Thyroid gland (tissue), 4 donors: ENCODE results near the gene HSD17B4.
"Not testable (repeated sequence)": the region's sequence is repeated elsewhere in the genome, so short reads cannot be mapped to it uniquely, and the experiment has no call there.

ENCODE experiments used
- CTCF ChIP-seq, 6 experiments: fragments of 200-600 bp in 3 of 6; fragments of 450-650 bp in 3 of 6; sonication (generic) in 3 of 6; IDR thresholded peaks; one replicate each; pipeline ENCODE4 v1.5.1; 2016 to 2019; ENCODE audit warnings: antibody characterized with exemption in 6 of 6, mild to moderate bottlenecking in 2 of 6, inconsistent platforms in 1 of 6, moderate library complexity in 1 of 6
- POLR2A ChIP-seq, 2 donors: fragments of 450-650 bp; IDR thresholded peaks; one replicate each; pipeline ENCODE4 v1.6.1; 2017; ENCODE audit warnings: antibody characterized with exemption in 2 of 2, mild to moderate bottlenecking in 2 of 2, moderate library complexity in 1 of 2

GRCh38 chr5:119427596-119427995 lies 24.7 kb upstream of the HSD17B4 start:
- TF ChIP-seq CTCF, POLR2A (IDR thresholded peaks at IDR 0.05): not testable (repeated sequence)
